ENCODE results near the gene CPLX3.

GRCh38 chr15:74840851-74841775 is 14.7 kb downstream of the CPLX3 start:
- TF ChIP-seq CTCF (IDR thresholded peaks at IDR 0.05; ENCODE audit: low read length) (no peak), EZH2 (IDR thresholded peaks at IDR 0.05; ENCODE audit: borderline replicate concordance, low read length) (no peak)

Measured in OCI-LY1 (cell line).